BE2C (cell line): Measurements from ENCODE around the gene GRHL1.

Experiments
- DNase-seq: peaks from one replicate; pipeline ENCODE4 v3.0.0-alpha.2; 2020
- H3K27me3 ChIP-seq: fragments of 250-450 bp; sonication (Bioruptor Pico); 2 replicates; pipeline ENCODE4 v1.5.1; 2020; ENCODE audit warnings: mild to moderate bottlenecking
- H3K36me3 ChIP-seq: fragments of 250-450 bp; sonication (Bioruptor Pico); 2 replicates; pipeline ENCODE4 v1.5.1; 2020; ENCODE audit warnings: mild to moderate bottlenecking
- H3K4me1 ChIP-seq: fragments of 250-450 bp; sonication (Bioruptor Pico); 2 replicates; pipeline ENCODE4 v1.5.1; 2020
- H3K4me3 ChIP-seq: 2 replicates; pipeline ENCODE4 v1.5.1; 2011; ENCODE audit warnings: low read depth, low read length
- H3K9me3 ChIP-seq: fragments of 250-450 bp; sonication (Bioruptor Pico); 2 replicates; pipeline ENCODE4 v1.5.1; 2020
- CTCF ChIP-seq: IDR thresholded peaks from 2 replicates; pipeline ENCODE4 v1.5.1; 2012; ENCODE audit warnings: mild to moderate bottlenecking, low read depth, low read length

The GRHL1 gene

GRCh38 chr2:9972621-9973479, 21.4 kb downstream of the GRHL1 start:
- no peaks in the 10 kb centered on the region for H3K9me3 ChIP-seq
- H3K36me3 ChIP-seq = no peaks in the 10 kb centered on the region; the same call in 1 of the 2 replicates
- no peaks in the 10 kb centered on the region for H3K27me3 ChIP-seq
- no peak overlapping the region for H3K4me3 ChIP-seq
- H3K4me1 ChIP-seq = peaks cover 4% of the 10 kb centered on the region
- no peak for TF ChIP-seq CTCF
- no peak for DNase-seq

GRCh38 chr2:9973690-9974089, 22.2 kb downstream of the GRHL1 start:
- H3K9me3 ChIP-seq = no peaks in the 10 kb centered on the region
- TF ChIP-seq CTCF = no peak
- H3K36me3 ChIP-seq = no peaks in the 10 kb centered on the region; the same call in 1 of the 2 replicates
- H3K4me1 ChIP-seq = peaks cover 4% of the 10 kb centered on the region
- no peak overlapping the region for H3K4me3 ChIP-seq
- H3K27me3 ChIP-seq = no peaks in the 10 kb centered on the region
- no peak for DNase-seq

GRCh38 chr2:9974343-9974742, 22.9 kb downstream of the GRHL1 start:
- Histone ChIP-seq H3K4me1 (peaks cover 4% of the 10 kb centered on the region), H3K9me3 (no peaks in the 10 kb centered on the region), H3K27me3 (no peaks in the 10 kb centered on the region), H3K4me3 (no peak overlapping the region), H3K36me3 (no peaks in the 10 kb centered on the region; the same call in 1 of the 2 replicates)
- no peak for TF ChIP-seq CTCF
- no peak for DNase-seq

GRCh38 chr2:9975328-9975727, 23.8 kb downstream of the GRHL1 start:
- peaks cover 2% of the 10 kb centered on the region for H3K4me1 ChIP-seq
- no peak for TF ChIP-seq CTCF
- H3K36me3 ChIP-seq = no peaks in the 10 kb centered on the region; the same call in 1 of the 2 replicates
- no peak overlapping the region for H3K4me3 ChIP-seq
- DNase-seq = no peak
- no peaks in the 10 kb centered on the region for H3K9me3 ChIP-seq
- no peaks in the 10 kb centered on the region for H3K27me3 ChIP-seq

- H3K4me1 ChIP-seq = no peaks in the 10 kb centered on the region; the same call in 1 of the 2 replicates
- H3K4me3 ChIP-seq = no peak overlapping the region
- no peaks in the 10 kb centered on the region for H3K9me3 ChIP-seq
- no peaks in the 10 kb centered on the region for H3K27me3 ChIP-seq
- no peaks in the 10 kb centered on the region; the same call in 1 of the 2 replicates for H3K36me3 ChIP-seq
- DNase-seq = no peak
- no peak for TF ChIP-seq CTCF
Observed at GRCh38 chr2:9975805-9976447, 24.4 kb downstream of the GRHL1 start.

GRCh38 chr2:9979977-9980376, 28.5 kb downstream of the GRHL1 start:
- no peaks in the 10 kb centered on the region; the same call in 1 of the 2 replicates for H3K36me3 ChIP-seq
- H3K27me3 ChIP-seq = no peaks in the 10 kb centered on the region
- no peak for DNase-seq
- H3K4me1 ChIP-seq = no peaks in the 10 kb centered on the region
- H3K4me3 ChIP-seq = no peak overlapping the region
- no peak for TF ChIP-seq CTCF
- no peaks in the 10 kb centered on the region for H3K9me3 ChIP-seq
